Measurements from ENCODE around the gene TAF6L. TPM values are rescaled to one million over a fixed set of nuclear protein-coding genes. Genes with fewer than 3 reads are reported as not detected.
"Not testable (repeated sequence)": the region's sequence is repeated elsewhere in the genome, so short reads cannot be mapped to it uniquely, and the experiment has no call there.

The TAF6L gene
- total RNA-seq, 4 donors from 2014 or later: 6.8 to 34.3 (median 24.1) TPM

DNA sequence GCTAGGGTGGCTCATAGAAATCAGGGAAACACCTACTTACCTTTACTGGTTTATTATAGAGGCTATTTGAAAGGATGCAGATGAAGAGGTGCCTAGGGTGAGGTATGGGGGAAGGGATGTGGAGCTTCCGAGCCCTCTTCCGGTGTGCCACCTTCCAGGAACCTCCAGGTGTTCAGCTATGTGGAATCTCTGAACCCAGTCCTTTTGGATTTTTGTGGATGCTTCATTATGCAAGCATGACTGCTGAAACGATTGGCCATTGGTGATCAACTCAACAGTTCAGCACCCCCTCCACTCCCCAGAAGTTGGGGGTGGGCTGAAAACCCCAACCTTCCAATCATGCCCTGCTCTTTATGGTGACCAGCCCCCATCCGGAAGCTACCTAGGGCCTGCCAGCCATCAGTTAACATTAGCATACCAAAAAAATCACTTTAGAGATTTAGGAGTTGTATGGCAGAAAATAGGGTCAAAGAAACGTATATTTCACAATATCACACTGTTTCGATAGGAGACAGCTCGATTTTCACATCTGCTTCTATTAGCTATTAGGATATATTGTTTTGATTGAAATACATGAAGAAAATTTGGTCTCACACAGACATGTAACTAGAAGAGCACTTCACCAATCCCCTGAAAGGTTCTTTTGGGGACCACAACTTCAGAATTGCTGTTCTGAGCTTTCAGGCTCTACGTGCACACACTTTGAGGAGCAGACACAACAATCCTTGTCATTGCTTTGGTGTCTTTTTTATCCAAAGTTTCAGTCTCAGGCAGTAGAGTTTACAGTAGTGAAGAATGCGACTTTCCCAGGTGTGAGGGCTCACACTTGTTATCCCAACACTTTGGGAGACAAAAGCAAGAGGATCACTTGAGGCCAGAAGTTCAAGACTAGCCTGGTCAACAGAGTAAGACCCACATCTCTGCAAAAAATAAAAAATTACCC is 13.1 kb upstream of the TAF6L start:
- DNase-seq: no peak

DNA sequence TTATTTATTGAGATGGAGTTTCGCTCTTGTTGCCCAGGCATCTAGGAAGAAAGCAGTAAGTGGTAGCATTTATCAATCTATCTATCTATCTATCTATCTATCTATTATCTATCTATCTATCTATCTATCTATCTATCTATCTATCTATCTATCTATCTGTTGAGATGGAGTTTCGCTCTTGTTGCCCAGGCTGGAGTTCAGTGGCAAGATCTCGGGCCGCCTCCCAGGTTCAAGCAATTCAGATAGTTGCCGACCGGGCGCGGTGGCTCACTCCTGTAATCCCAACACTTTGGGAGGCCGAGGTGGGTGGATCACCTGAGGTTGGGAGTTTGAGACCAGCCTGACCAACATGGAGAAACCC is 10.3 kb upstream of the TAF6L start:
- DNase-seq; H3K36me3 ChIP-seq; H3K9me3 ChIP-seq; H3K4me1 ChIP-seq; intact Hi-C loops (cut with DNase I; ENCODE audit: low total_unique reads); H3K27me3 ChIP-seq: not testable (repeated sequence)
- peak overlapping the region; percentile 68 to 78 for H3K4me3 ChIP-seq
- H3K27ac ChIP-seq: peak overlapping the region; percentile 80 to 87

More for the DNA sequence above, 13.1 kb upstream of the TAF6L start:
- TF ChIP-seq POLR2A (IDR thresholded peaks at IDR 0.05): no peak
- TF ChIP-seq, protein P1, sequence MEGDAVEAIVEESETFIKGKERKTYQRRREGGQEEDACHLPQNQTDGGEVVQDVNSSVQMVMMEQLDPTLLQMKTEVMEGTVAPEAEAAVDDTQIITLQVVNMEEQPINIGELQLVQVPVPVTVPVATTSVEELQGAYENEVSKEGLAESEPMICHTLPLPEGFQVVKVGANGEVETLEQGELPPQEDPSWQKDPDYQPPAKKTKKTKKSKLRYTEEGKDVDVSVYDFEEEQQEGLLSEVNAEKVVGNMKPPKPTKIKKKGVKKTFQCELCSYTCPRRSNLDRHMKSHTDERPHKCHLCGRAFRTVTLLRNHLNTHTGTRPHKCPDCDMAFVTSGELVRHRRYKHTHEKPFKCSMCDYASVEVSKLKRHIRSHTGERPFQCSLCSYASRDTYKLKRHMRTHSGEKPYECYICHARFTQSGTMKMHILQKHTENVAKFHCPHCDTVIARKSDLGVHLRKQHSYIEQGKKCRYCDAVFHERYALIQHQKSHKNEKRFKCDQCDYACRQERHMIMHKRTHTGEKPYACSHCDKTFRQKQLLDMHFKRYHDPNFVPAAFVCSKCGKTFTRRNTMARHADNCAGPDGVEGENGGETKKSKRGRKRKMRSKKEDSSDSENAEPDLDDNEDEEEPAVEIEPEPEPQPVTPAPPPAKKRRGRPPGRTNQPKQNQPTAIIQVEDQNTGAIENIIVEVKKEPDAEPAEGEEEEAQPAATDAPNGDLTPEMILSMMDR (IDR thresholded peaks at IDR 0.05): no peak
- H3K4me3 ChIP-seq: no peak overlapping the region
- peaks cover 0 to 4% of the 10 kb centered on the region in 2 donors for H3K4me1 ChIP-seq
- intact Hi-C loops (cut with DNase I; ENCODE audit: low total_unique reads): no loop called here
- H3K27ac ChIP-seq: no peak overlapping the region
- no peaks in the 10 kb centered on the region for H3K9me3 ChIP-seq
- no peaks in the 10 kb centered on the region for H3K36me3 ChIP-seq
- no peaks in the 10 kb centered on the region for H3K27me3 ChIP-seq

DNA sequence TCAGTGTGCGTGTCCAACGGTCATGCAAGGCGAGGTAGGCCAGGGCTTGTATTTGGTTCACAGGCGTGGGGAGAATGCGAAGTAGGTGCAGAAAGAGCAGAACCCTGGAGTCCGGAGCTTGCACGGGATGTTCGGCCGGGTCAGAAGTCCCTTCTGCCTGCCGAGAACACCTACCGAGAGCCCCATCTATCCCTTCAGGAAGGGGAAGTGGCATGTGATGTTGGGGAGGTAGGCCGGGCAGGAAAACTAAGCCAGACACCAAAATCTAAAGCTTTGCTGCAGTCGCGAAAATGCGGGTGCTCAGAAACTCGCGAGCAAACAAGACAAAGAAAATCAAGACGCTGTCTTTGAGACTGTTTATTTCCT is 435 bp upstream of the TAF6L start:
- Histone ChIP-seq H3K4me1 (peaks cover 0 to 10% of the 10 kb centered on the region in 2 donors), H3K27ac (peak overlapping the region; percentile 94 to 96), H3K9me3 (no peaks in the 10 kb centered on the region), H3K27me3 (no peaks in the 10 kb centered on the region), H3K36me3 (no peaks in the 10 kb centered on the region), H3K4me3 (peak overlapping the region; percentile 57 to 66)
- peak; percentile 42 to 47 for DNase-seq
- intact Hi-C loops (cut with DNase I; ENCODE audit: low total_unique reads): no loop called here
- TF ChIP-seq, protein P1 (IDR thresholded peaks at IDR 0.05): peak in 1 of 4 experiments; percentile 1
- TF ChIP-seq POLR2A (IDR thresholded peaks at IDR 0.05): no peak

DNA sequence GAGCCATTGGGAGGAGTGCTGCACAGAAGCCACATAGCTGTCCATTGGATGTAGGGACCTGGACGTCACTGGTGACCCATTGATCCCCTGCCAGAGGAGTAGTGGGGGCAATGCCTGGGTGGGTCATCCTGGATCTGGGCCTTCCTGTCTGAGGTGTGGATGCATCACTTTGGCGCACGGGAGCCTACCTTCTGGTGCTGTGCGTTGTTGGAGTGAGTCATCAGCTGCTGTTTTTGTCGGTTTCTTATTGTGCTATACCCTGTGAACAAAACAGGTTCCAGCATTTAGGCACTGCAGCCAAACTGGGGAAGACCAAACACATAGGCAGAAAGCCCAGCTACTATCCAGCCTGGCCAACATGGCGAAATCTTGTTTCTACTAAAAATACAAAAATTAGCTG is 3.2 kb downstream of the TAF6L start:
- intact Hi-C loops (cut with DNase I; ENCODE audit: low total_unique reads): no loop called here

DNA sequence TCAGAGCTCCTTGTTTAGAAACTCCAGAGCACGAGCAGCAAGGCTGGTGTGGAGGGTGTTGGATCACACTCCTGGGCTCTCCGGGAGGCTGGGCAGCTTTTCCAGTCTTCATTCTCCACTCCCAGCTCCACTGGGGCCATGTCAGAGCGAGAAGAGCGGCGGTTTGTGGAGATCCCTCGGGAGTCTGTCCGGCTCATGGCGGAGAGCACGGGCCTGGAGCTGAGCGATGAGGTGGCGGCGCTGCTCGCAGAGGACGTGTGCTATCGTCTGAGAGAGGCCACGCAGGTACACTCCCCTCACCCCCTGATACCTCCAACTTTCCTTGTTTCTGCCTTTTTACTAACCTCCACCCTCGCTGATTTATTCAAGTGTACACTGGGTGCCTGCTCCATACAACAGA is 4.5 kb downstream of the TAF6L start:
- H3K4me1 ChIP-seq: no peaks in the 10 kb centered on the region
- DNase-seq: no peak
- no peaks in the 10 kb centered on the region for H3K9me3 ChIP-seq
- H3K36me3 ChIP-seq: no peaks in the 10 kb centered on the region
- intact Hi-C loops (cut with DNase I; ENCODE audit: low total_unique reads): no loop called here
- TF ChIP-seq, protein P1 (IDR thresholded peaks at IDR 0.05): no peak
- no peaks in the 10 kb centered on the region for H3K27me3 ChIP-seq
- no peak overlapping the region for H3K4me3 ChIP-seq
- no peak overlapping the region for H3K27ac ChIP-seq

More for the DNA sequence above, 3.2 kb downstream of the TAF6L start:
- H3K27me3 ChIP-seq: no peaks in the 10 kb centered on the region
- H3K27ac ChIP-seq: no peak overlapping the region
- H3K9me3 ChIP-seq: no peaks in the 10 kb centered on the region
- no peak overlapping the region for H3K4me3 ChIP-seq
- TF ChIP-seq POLR2A (IDR thresholded peaks at IDR 0.05): no peak
- no peaks in the 10 kb centered on the region for H3K36me3 ChIP-seq
- DNase-seq: no peak
- peaks cover 0 to 10% of the 10 kb centered on the region in 2 donors for H3K4me1 ChIP-seq

DNA sequence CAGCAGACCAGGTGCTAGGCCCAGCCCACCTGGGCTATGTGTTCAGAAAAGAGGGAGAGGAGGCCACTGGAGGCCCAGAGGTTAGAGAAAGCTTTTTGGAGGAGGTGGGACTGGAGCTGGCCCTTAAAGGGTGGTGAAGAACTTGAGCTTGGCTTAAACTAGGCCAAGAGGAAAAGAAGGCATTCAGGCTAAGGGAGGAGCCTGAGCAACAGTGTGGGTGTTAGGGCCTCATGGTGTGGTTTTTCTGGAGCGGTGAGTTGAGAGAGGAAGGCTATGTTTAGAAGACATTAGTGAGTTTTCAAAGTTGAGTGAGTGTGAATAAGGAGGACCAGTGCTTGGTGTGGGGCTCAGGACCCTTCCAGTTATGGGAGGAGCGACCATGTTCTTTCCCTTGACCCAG is 6.2 kb downstream of the TAF6L start:
- H3K36me3 ChIP-seq: no peaks in the 10 kb centered on the region
- intact Hi-C loops (cut with DNase I; ENCODE audit: low total_unique reads): no loop called here
- DNase-seq: no peak
- no peak overlapping the region for H3K27ac ChIP-seq
- H3K9me3 ChIP-seq: no peaks in the 10 kb centered on the region
- no peaks in the 10 kb centered on the region for H3K27me3 ChIP-seq
- TF ChIP-seq, protein P1 (IDR thresholded peaks at IDR 0.05): no peak
- TF ChIP-seq POLR2A (IDR thresholded peaks at IDR 0.05): no peak
- H3K4me3 ChIP-seq: no peak overlapping the region
- H3K4me1 ChIP-seq: no peaks in the 10 kb centered on the region
